ENCODE data around the gene DDX54.

The DDX54 gene

DNA sequence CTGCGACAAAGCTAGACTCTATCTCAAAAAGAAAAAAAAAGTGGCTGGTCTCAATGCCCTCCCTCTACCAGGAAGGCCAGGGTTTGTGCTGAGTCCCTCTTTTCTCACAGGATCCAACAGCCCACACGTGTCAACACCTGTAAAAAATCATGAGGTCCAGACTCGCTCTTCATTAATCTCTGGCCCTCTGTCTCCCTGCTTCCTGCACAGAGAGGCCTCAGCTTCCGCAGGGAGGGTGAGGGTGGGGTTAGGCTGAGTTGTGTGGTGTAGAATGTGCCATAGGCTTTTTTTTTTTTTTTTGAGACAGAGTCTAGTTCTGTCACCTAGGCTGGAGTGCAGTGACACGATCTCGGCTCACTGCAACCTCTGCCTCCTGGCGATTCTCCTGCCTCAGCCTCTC lies 29.6 kb downstream of the DDX54 start:
- Histone ChIP-seq H3K9me3 (replicated peaks; ENCODE audit: low read length) (no peaks in the 10 kb centered on the region), H3K36me3 (ENCODE audit: insufficient read depth, low read length) (peaks cover 29% of the 10 kb centered on the region), H3K27me3 (ENCODE audit: control insufficient read depth, insufficient read depth, low read length) (peaks cover 35% of the 10 kb centered on the region), H3K9ac (ENCODE audit: low read depth, low read length) (no peak overlapping the region), H3K4me1 (ENCODE audit: control insufficient read depth, insufficient read depth, low read length) (peaks cover 16% of the 10 kb centered on the region), H3K4me2 (ENCODE audit: low read length) (no peak overlapping the region), H3K4me3 (ENCODE audit: low read length) (no peak overlapping the region)

DNA sequence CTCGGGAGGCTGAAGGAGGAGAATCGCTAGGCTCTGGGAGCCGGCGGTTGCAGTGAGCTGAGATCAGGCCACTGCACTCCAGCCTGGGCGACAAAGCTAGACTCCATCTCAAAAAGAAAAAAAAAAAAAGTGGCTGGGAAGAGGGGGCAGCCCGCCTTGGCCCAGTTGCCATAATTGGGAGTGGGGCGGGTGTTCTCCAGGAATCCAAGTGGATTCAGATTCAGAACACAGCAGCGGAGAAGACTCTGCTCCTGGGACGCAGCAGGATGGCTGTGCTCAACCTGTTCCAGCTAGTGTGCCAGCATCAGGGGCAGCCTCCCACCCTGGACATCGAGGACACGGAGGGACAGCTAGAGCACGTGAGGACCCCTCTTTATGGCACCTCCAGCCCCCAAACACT lies 30.2 kb downstream of the DDX54 start:
- Histone ChIP-seq H3K4me3 (ENCODE audit: low read length) (no peak overlapping the region), H3K4me1 (ENCODE audit: control insufficient read depth, insufficient read depth, low read length) (peaks cover 16% of the 10 kb centered on the region), H3K4me2 (ENCODE audit: low read length) (no peak overlapping the region), H3K9me3 (replicated peaks; ENCODE audit: low read length) (no peaks in the 10 kb centered on the region), H3K36me3 (ENCODE audit: insufficient read depth, low read length) (peaks cover 23% of the 10 kb centered on the region), H3K27me3 (ENCODE audit: control insufficient read depth, insufficient read depth, low read length) (peaks cover 41% of the 10 kb centered on the region), H3K9ac (ENCODE audit: low read depth, low read length) (no peak overlapping the region)

DNA sequence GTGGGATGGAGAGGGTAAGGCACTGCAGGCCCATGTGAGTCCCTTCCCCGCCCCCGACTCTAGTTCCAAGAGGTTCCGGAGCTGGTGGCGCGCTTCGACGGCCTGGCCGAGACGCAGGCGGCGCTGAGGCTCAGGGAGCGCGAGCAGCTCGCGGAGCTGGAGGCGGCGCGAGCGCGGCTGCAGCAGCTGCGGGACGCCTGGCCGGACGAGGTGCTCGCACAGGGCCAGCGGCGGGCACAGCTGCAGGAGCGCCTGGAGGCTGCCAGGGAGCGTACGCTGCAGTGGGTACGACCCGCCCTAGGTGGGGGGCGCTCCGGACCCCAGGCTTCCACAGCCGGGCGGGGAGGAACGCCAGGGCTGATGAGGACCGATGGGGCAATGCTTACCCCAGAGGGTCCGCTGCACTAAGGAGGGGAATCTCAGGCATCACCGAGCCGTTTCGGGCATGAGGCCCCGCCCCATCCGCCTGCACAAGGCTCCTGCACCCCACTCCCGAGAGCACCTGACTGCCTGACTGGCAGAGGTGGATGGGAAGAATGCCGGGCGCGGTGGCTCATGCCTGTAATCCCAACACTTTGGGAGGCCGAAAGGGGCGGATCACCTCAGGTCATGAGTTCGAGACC lies 30.8 kb downstream of the DDX54 start:
- Histone ChIP-seq H3K4me2 (ENCODE audit: low read length) (peak overlapping the region; percentile 77), H3K36me3 (ENCODE audit: insufficient read depth, low read length) (peaks cover 17% of the 10 kb centered on the region), H3K9me3 (replicated peaks; ENCODE audit: low read length) (no peaks in the 10 kb centered on the region), H3K4me1 (ENCODE audit: control insufficient read depth, insufficient read depth, low read length) (peaks cover 21% of the 10 kb centered on the region), H3K27me3 (ENCODE audit: control insufficient read depth, insufficient read depth, low read length) (peaks cover 47% of the 10 kb centered on the region), H3K9ac (ENCODE audit: low read depth, low read length) (no peak overlapping the region), H3K4me3 (ENCODE audit: low read length) (peak overlapping the region; percentile 54)

DNA sequence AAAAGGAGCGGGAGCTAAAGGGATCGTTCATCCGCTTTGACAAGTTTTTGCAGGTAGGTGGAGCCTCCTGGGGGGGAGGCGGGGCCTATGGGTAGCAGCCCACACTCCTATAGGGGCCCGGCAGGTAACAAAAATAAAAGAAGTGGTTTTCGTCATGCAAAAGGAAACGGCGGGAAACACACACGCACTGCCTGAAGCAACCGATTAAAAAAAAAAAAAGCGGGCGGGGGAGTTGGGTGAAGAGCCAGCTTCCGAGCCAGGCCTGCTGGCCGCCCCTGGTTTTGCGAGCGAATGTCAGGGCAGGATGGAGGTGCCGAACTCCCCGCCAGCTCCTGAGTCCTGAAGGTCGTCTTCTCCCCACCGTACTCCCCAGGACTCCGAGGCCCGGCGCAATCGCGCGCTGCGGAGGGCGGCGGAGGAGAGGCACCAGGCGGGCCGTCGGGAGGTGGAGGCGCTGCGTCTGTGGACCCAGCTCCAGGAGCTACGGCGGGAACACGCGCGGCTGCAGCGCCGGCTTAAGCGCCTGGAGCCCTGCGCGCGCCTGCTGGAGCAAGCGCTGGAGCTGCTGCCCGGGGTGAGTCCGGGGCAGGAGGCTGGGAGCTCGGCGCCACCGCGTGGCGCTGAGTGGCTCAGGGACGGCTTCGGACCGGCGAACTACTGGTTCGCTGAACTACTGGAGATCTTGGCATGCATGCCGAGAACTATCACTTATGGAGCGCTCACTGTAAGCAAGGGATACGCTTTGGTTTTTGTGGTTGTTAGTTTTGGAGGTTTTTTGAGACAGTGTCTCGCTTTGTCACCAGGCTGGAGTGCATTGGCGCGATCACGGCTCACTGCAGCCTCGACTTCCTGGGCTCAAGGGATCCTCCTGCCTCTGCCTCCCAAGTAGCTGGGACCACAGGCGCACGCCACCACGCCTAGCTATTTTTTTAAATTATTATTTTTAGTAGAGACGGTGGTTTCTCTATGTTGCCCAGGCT lies 32.2 kb downstream of the DDX54 start:
- H3K9me3 ChIP-seq (replicated peaks; ENCODE audit: low read length), result no peaks in the 10 kb centered on the region
- peak overlapping the region; percentile 65 for H3K4me3 ChIP-seq (ENCODE audit: low read length)
- peaks cover 10% of the 10 kb centered on the region for H3K36me3 ChIP-seq (ENCODE audit: insufficient read depth, low read length)
- peaks cover 23% of the 10 kb centered on the region for H3K4me1 ChIP-seq (ENCODE audit: control insufficient read depth, insufficient read depth, low read length)
- H3K4me2 ChIP-seq (ENCODE audit: low read length), result peak overlapping the region; percentile 84
- no peak overlapping the region for H3K9ac ChIP-seq (ENCODE audit: low read depth, low read length)
- peaks cover 52% of the 10 kb centered on the region for H3K27me3 ChIP-seq (ENCODE audit: control insufficient read depth, insufficient read depth, low read length)

DNA sequence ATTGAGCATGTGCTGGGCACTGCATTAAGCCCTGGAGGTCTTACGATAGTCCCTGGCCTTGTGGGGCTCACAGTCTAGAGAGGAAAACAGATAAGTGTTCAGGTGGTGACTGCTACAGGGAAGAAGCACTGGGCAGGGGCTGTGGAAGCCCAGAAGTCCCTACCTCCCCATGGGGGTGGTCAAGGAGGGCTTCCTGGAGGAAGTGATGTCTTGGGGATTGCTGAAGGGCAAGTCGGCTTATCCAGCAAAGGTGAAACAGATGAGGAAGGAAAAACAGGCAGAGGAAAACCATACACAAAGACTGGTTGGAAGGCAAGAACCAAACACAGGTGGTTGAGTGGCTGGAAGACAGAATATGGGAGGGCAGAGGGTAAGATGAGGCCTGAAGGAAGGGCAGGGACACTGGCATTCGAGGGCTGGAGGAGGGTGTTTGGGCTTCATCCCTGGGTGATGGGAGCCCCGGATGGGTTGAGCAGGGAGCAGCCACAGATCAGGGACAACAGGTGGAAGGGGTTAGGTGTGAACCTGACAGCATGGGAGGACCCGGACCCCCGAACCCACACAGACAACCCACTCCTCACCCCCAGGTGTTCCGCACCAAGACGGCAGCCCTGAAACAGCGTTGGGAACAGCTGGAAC lies 33.0 kb downstream of the DDX54 start:
- no peaks in the 10 kb centered on the region for H3K9me3 ChIP-seq (replicated peaks; ENCODE audit: low read length)
- H3K36me3 ChIP-seq (ENCODE audit: insufficient read depth, low read length), result peaks cover 2% of the 10 kb centered on the region
- H3K4me3 ChIP-seq (ENCODE audit: low read length), result no peak overlapping the region
- H3K4me1 ChIP-seq (ENCODE audit: control insufficient read depth, insufficient read depth, low read length), result peaks cover 23% of the 10 kb centered on the region
- H3K4me2 ChIP-seq (ENCODE audit: low read length), result peak overlapping the region; percentile 84
- peaks cover 54% of the 10 kb centered on the region for H3K27me3 ChIP-seq (ENCODE audit: control insufficient read depth, insufficient read depth, low read length)
- H3K9ac ChIP-seq (ENCODE audit: low read depth, low read length), result no peak overlapping the region

- H3K36me3 ChIP-seq (ENCODE audit: insufficient read depth, low read length), result no peaks in the 10 kb centered on the region
- H3K4me1 ChIP-seq (ENCODE audit: control insufficient read depth, insufficient read depth, low read length), result peaks cover 23% of the 10 kb centered on the region
- H3K9ac ChIP-seq (ENCODE audit: low read depth, low read length), result no peak overlapping the region
- H3K4me3 ChIP-seq (ENCODE audit: low read length), result no peak overlapping the region
- peaks cover 56% of the 10 kb centered on the region for H3K27me3 ChIP-seq (ENCODE audit: control insufficient read depth, insufficient read depth, low read length)
- H3K9me3 ChIP-seq (replicated peaks; ENCODE audit: low read length), result no peaks in the 10 kb centered on the region
- H3K4me2 ChIP-seq (ENCODE audit: low read length), result no peak overlapping the region
These were observed 33.6 kb downstream of the DDX54 start for GRCh38 chr12:113151655-113152054.

DNA sequence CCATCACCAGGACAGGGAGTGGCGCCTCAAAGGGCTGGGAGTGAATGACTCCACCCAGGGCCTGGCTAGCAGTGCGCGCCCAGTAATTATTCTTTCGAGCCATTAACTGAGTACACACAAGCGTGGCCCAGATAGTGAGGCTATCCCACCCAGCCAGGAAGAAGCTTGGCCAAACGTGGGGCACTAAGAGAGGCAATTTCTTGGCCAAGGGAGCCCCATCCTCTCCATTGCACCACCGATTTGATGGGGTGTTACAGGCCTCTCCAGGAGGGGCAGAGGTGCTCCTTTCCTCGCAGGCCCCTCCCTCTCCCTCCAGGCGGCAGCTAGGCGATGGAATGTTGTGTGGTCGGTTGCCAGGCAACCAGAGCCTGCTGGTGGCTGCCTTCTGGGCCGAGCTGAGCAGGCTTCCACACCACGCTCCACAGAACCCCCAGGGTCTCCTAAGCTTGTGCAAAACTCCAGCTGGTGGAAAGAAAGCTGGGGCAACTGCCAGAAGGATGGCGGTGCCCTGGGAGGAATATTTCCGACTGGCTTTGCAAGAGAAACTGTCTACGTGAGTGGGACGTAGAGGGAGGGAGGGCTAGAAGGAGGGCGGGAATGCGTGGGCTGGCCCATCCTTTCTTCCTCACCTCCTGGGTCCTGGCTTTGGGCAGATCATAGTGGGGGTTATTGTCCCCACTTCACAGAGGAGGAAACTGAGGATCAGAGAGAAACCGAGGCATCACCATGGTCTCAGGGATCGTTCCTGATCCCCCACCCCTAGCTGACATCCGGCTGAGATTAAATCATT lies 35.7 kb downstream of the DDX54 start, which contains the start of gene CFAP73:
Gene CFAP73, plus strand, starts transcription at position 364 of the 790 bp plus-strand sequence. Its CDS starts 134 bp downstream, at position 498.
- Histone ChIP-seq H3K4me2 (ENCODE audit: low read length) (peak within 1 kb of the TSS; percentile 65), H3K36me3 (ENCODE audit: insufficient read depth, low read length) (no peaks in the 10 kb centered on the region), H3K27me3 (ENCODE audit: control insufficient read depth, insufficient read depth, low read length) (peaks cover 52% of the 10 kb centered on the region), H3K4me3 (ENCODE audit: low read length) (no peak within 1 kb of the TSS), H3K9me3 (replicated peaks; ENCODE audit: low read length) (no peaks in the 10 kb centered on the region), H3K9ac (ENCODE audit: low read depth, low read length) (no peak within 1 kb of the TSS), H3K4me1 (ENCODE audit: control insufficient read depth, insufficient read depth, low read length) (peaks cover 21% of the 10 kb centered on the region)

- Histone ChIP-seq H3K9me3 (replicated peaks; ENCODE audit: low read length) (no peaks in the 10 kb centered on the region), H3K9ac (ENCODE audit: low read depth, low read length) (no peak overlapping the region), H3K36me3 (ENCODE audit: insufficient read depth, low read length) (no peaks in the 10 kb centered on the region), H3K4me3 (ENCODE audit: low read length) (no peak overlapping the region), H3K4me1 (ENCODE audit: control insufficient read depth, insufficient read depth, low read length) (peaks cover 7% of the 10 kb centered on the region), H3K27me3 (ENCODE audit: control insufficient read depth, insufficient read depth, low read length) (peaks cover 46% of the 10 kb centered on the region), H3K4me2 (ENCODE audit: low read length) (no peak overlapping the region)
These were observed 38.3 kb downstream of the DDX54 start for GRCh38 chr12:113146999-113147398.

DNA sequence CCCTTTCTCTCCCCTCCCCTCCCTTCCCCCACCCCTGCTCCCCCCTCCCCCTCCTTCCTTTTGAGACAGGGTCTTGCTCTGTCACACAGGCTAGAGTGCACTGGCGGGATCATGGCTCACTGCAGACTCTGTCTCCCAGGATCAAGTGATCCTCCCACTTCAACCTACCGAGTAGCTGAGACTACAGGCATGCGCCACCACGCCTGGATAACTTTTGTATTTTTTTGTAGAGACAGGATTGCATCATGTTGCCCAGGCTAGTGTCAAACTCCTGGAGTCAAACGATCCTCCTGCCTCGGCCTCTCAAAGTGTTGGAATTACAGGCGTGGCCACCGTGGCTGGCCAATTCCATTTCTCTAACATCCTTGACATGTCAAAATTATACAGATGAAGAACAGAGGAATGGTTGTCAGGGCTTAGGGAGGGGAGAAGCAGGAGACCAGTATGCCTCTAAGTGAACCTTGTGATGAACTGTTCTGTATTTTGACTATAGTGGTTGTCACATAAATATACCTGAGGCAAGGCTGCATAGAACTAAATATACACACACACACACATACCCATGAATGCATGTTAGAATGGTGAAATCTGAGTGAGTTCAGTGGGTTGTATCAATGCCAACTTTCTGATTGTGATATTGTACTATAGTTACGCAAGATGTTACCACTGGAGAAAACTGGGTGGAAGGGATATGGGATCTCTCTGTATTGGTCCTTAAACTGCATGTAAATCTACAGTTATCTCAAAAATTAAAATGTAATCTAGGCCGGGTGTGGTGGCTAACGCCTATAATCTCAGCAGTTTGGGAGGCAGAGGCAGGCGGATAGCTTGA lies 39.3 kb downstream of the DDX54 start:
- no peak overlapping the region for H3K4me2 ChIP-seq (ENCODE audit: low read length)
- no peaks in the 10 kb centered on the region for H3K36me3 ChIP-seq (ENCODE audit: insufficient read depth, low read length)
- H3K9me3 ChIP-seq (replicated peaks; ENCODE audit: low read length), result no peaks in the 10 kb centered on the region
- no peak overlapping the region for H3K9ac ChIP-seq (ENCODE audit: low read depth, low read length)
- peaks cover 41% of the 10 kb centered on the region for H3K27me3 ChIP-seq (ENCODE audit: control insufficient read depth, insufficient read depth, low read length)
- peaks cover 7% of the 10 kb centered on the region for H3K4me1 ChIP-seq (ENCODE audit: control insufficient read depth, insufficient read depth, low read length)
- H3K4me3 ChIP-seq (ENCODE audit: low read length), result no peak overlapping the region

- Histone ChIP-seq H3K27me3 (ENCODE audit: control insufficient read depth, insufficient read depth, low read length) (peaks cover 31% of the 10 kb centered on the region), H3K4me2 (ENCODE audit: low read length) (no peak overlapping the region), H3K9me3 (replicated peaks; ENCODE audit: low read length) (no peaks in the 10 kb centered on the region), H3K36me3 (ENCODE audit: insufficient read depth, low read length) (no peaks in the 10 kb centered on the region), H3K4me1 (ENCODE audit: control insufficient read depth, insufficient read depth, low read length) (peaks cover 6% of the 10 kb centered on the region), H3K4me3 (ENCODE audit: low read length) (no peak overlapping the region), H3K9ac (ENCODE audit: low read depth, low read length) (no peak overlapping the region)
These were observed 40.5 kb downstream of the DDX54 start for GRCh38 chr12:113144806-113145205.
